22Rv1 (cell line): ENCODE measurements around the gene PSMD9.

Experiments
- H3K27ac ChIP-seq: fragments of 450-650 bp; 2 replicates; pipeline ENCODE4 v1.5.1; 2017
- ZFX ChIP-seq: fragments of 450-650 bp; IDR thresholded peaks from 2 replicates; pipeline ENCODE4 v1.6.1; 2017; ENCODE audit warnings: antibody characterized with exemption, borderline replicate concordance
- TF ChIP-seq, protein P1 (sequence below): fragments of 450-650 bp; IDR thresholded peaks from 2 replicates; pipeline ENCODE4 v1.5.1; 2017; ENCODE audit warnings: mild to moderate bottlenecking

PSMD9 gene, protein sequence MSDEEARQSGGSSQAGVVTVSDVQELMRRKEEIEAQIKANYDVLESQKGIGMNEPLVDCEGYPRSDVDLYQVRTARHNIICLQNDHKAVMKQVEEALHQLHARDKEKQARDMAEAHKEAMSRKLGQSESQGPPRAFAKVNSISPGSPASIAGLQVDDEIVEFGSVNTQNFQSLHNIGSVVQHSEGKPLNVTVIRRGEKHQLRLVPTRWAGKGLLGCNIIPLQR

DNA sequence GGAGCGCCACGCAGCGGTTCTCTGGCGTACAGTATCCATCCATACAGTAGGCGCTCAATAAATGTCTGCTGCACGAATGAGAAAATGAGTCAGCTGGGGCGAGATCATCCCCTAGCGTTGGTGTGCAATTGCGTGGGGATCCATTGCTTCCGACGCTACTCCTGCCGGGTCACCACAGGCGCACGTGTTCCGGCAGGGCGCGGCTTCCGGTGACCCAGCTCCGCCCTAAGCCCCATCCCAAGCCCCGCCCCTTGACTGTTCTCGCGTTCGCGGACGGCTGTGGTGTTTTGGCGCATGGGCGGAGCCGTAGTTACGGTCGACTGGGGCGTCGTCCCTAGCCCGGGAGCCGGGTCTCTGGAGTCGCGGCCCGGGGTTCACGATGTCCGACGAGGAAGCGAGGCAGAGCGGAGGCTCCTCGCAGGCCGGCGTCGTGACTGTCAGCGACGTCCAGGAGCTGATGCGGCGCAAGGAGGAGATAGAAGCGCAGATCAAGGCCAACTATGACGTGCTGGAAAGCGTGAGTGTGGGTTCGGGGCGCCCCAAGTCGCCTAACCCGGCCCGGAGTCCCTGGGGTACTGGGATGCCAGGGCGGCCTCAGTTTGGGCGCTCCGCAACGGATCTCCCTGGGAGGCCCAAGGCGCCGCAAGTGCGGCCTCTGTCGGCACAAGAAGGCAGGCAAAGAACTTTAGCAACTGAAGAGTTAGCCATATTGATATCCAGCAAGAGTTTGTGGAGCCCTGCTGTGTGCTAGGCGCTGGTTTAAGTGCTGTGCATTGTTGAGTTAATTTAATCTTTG, at the start of gene PSMD9:
Gene PSMD9 (plus strand): TSS at position 313 of the 796 bp plus-strand sequence. CDS start 67 bp downstream, at position 380.
- no peak for TF ChIP-seq ZFX
- TF ChIP-seq, protein P1, sequence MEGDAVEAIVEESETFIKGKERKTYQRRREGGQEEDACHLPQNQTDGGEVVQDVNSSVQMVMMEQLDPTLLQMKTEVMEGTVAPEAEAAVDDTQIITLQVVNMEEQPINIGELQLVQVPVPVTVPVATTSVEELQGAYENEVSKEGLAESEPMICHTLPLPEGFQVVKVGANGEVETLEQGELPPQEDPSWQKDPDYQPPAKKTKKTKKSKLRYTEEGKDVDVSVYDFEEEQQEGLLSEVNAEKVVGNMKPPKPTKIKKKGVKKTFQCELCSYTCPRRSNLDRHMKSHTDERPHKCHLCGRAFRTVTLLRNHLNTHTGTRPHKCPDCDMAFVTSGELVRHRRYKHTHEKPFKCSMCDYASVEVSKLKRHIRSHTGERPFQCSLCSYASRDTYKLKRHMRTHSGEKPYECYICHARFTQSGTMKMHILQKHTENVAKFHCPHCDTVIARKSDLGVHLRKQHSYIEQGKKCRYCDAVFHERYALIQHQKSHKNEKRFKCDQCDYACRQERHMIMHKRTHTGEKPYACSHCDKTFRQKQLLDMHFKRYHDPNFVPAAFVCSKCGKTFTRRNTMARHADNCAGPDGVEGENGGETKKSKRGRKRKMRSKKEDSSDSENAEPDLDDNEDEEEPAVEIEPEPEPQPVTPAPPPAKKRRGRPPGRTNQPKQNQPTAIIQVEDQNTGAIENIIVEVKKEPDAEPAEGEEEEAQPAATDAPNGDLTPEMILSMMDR = peak; percentile 94
- peak within 1 kb of the TSS; percentile 88 for H3K27ac ChIP-seq

DNA sequence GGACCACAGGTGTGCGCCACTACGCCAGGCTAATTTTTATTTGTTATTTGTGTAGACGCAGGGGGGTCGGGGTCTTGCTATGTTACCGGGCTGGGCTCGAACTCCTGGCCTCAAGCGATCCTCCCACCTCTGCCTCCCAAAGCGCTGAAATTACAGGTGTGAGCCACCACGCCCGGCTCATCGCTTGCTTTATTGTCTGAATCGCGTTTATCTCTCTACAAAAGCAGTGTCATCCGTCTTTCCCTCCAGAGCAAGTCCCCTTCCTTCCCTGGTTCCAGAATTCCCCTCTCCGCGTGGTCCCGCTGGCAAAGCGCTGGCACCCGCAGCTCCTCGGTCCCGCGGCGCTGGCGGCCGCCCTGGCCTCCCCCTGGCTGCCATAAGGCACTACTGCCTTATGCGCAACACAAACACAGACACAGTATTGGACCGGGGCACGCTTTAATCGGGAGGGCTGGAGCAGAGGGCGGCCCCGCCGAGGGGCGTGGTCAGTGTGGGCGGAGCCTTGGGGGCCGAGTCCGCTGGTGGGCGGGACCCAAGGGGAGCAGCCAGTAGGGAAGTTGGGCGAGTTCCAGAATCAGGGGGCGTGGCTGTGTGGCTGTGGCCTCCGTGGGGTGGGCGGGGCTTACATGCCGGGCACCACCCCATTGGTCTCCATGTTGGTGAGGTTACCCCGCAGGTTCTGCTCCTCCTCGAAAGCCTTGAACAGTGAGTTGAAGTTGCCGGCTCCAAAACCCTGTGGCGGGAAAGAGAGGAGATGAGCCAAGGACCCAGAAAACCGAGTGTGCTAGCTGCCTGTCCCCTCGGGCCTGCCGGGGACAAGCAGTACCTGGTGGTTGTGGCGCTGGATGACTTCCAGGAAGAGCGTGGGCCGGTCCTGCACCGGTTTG, 49.2 kb upstream of the PSMD9 start:
- no peak for TF ChIP-seq ZFX
- TF ChIP-seq, protein P1 = peak; percentile 78
- H3K27ac ChIP-seq = peak overlapping the region; percentile 92

DNA sequence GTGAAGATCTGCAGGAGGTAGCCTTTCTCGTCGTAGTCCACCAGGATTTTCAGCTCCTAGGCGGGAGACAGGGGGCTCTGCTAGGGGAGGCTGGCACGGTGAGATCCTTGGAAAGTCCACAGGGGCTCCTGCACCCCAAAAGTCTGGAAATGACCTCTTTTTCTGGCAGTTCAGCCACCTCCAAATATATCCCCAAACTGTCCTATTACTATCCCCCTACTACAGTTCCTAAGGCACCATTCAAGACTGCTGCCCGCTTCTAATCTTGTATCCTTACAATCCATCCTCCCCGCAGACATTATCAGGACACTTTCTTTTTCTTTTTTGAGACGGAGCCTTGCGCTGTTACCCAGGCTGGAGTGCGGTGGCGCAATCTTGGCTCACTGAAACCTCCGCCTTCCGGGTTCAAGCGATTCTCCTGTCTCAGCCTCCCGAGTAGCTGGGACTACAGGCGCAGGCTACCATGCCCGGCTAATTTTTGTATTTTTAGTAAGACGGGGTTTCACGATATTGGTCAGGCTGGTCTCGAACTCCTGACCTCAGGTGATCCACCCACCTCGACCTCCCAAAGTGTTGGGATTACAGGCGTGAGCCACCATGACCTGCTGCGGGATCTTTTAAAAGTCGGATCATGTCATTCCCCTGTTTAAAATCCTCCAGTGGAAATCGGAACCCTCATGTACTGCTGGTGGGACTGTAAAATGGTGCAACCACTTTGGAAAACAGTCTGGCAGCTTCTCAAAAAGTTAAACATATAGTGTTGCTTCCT, 48.4 kb upstream of the PSMD9 start:
- no peak for TF ChIP-seq ZFX
- TF ChIP-seq, protein P1 = no peak
- peak overlapping the region; percentile 92 for H3K27ac ChIP-seq

DNA sequence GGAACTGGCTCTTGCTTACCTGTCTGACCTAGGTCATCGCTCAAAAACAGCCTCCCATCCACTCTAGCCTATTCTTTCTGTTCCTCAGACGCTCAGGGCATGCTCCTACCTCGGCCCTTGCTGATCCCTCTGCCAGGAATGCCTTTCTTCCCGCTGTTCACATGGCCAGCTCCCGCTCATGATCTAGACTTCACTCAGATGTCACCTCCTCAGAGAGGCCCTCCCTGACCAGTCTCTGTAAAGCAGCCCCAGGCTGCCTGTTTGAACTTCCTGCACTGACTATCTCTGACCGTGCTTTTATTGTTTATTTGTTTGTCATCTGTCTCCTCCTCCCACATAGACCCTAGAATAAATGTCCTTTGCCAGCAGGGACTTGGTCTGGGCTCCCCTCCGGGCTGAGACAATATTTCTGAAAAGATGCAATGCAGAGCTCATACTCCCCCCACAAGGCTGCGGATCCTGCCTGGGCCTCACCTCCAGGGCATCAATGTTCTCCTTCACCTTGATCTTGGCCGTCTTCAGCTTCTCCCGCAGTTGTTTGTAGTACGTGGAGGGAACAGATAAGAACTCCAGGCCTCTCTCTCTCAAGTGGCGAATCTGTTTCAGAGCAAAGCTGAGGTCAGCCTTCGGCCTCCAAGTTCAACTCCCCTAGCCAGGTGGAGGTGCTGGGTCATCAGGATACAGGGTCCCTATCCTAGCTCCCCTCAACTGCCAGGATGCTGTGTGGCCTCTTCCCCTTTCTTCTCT, 45.2 kb upstream of the PSMD9 start:
- H3K27ac ChIP-seq = peak overlapping the region; percentile 66
- TF ChIP-seq, protein P1 = no peak
- no peak for TF ChIP-seq ZFX

DNA sequence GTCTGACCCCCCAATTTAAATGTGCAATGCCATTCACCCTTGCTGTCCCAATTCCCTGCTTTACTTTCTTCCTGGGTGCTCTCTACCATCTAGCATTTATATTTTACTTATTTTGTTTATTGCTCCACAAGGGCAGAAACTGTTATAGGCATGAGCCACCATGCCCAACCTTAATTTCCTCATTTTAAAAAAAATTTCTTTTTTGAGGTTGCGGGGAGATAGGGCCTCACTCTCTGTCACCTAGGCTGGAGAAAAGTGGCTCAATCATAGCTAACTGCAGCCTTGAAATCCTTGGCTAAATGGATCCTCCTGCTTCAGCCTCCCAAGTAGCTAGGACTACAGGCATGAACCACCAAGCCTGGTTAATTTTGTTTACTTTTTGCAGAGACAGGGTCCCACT, 42.9 kb upstream of the PSMD9 start:
- TF ChIP-seq, protein P1 = no peak
- TF ChIP-seq ZFX = no peak

DNA sequence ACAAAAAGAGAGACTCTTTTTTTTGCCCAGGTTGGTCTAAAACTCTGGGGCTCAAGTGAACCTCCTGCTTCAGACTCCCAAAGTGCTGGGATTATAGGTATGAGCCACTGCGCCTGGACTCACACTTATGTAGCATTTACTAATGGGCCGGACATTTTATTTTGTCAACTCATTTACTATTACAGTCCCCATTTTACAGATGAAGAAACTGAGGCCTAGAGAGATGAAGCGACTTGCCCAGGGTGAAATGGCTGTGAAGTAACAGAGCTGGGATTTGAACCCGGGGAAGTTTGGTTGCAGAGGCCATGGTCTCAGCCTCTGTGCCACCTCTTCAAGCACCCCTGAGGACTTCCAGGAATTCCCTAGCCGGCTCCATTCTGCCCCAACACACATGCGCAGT, 39.4 kb upstream of the PSMD9 start:
- H3K27ac ChIP-seq = no peak overlapping the region
- TF ChIP-seq, protein P1 = no peak
- TF ChIP-seq ZFX = no peak

More for the DNA sequence above, 42.9 kb upstream of the PSMD9 start:
- 0 out of 2 replicates have a peak overlapping the region, but pooled peaks have one; percentile 2 for H3K27ac ChIP-seq
